GM12891 (cell line): ENCODE measurements around the gene GBP1.

ENCODE experiments used
- POLR2A ChIP-seq: IDR thresholded peaks from 2 replicates; pipeline ENCODE4 v1.6.1; 2011; ENCODE audit warnings: low read depth, low read length, control low read depth
- POLR2AphosphoS5 ChIP-seq: IDR thresholded peaks from 2 replicates; pipeline ENCODE4 v1.6.1; 2011; ENCODE audit warnings: low read depth, low read length, control low read depth
- POU2F2 ChIP-seq: IDR thresholded peaks from 2 replicates; pipeline ENCODE4 v1.6.1; 2011; ENCODE audit warnings: low read depth, mild to moderate bottlenecking, control low read depth, low read length, moderate library complexity
- TAF1 ChIP-seq: IDR thresholded peaks from 2 replicates; pipeline ENCODE4 v1.6.1; 2011; ENCODE audit warnings: low read depth, low read length, control low read depth

DNA sequence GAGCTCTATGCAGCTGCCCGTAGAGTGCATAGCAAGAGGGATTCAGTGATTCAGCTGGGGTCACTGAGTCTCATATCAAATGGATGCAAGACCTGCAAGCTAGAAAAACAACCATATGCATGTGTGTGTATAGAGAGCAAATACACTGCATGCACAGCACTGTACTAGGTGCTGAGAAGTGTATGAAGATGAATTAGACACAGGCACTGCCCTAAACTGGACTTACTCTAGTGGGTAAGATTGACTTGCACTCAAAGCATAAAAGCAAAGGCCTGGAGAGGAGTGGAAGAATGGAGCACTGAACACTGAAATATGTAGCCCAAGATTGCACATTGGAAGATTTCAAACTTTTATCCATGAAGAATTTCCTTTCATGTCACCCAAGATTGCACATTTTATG lies 5.5 kb upstream of the GBP1 start:
- no peak for TF ChIP-seq POLR2A
- no peak for TF ChIP-seq POLR2AphosphoS5
- TF ChIP-seq TAF1, result no peak
- TF ChIP-seq POU2F2, result no peak
